Measurements from ENCODE around the gene CDH4. TPM values are rescaled to one million over a fixed set of nuclear protein-coding genes. Genes with fewer than 3 reads are reported as not detected.

CDH4 gene
- total and polyA plus RNA-seq, 9 of the 15 experiments (the other 6 are each of a cell fraction or from before 2014, with no cell fraction given), result 0.04 TPM; not detected in 8

DNA sequence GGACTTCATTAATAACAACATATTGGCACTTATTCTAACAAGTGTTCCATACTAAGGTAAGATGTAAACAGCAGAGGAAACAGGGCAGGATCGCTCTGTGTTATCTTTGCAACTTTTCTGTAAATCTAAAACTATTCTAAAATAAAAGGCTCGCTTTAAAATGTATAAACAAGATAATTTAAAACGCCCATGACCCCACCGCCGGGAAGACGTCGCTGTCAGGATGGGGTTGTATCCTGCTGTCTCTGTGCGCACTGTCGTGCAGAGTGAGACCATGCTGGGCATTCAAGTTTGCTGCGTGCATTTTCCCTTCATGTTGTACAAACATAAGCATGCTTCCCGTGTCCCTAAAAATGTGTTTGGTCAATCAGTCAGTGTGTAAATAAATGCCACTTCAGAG, 255.7 kb downstream of the CDH4 start (continued):
- TF ChIP-seq, protein P1, sequence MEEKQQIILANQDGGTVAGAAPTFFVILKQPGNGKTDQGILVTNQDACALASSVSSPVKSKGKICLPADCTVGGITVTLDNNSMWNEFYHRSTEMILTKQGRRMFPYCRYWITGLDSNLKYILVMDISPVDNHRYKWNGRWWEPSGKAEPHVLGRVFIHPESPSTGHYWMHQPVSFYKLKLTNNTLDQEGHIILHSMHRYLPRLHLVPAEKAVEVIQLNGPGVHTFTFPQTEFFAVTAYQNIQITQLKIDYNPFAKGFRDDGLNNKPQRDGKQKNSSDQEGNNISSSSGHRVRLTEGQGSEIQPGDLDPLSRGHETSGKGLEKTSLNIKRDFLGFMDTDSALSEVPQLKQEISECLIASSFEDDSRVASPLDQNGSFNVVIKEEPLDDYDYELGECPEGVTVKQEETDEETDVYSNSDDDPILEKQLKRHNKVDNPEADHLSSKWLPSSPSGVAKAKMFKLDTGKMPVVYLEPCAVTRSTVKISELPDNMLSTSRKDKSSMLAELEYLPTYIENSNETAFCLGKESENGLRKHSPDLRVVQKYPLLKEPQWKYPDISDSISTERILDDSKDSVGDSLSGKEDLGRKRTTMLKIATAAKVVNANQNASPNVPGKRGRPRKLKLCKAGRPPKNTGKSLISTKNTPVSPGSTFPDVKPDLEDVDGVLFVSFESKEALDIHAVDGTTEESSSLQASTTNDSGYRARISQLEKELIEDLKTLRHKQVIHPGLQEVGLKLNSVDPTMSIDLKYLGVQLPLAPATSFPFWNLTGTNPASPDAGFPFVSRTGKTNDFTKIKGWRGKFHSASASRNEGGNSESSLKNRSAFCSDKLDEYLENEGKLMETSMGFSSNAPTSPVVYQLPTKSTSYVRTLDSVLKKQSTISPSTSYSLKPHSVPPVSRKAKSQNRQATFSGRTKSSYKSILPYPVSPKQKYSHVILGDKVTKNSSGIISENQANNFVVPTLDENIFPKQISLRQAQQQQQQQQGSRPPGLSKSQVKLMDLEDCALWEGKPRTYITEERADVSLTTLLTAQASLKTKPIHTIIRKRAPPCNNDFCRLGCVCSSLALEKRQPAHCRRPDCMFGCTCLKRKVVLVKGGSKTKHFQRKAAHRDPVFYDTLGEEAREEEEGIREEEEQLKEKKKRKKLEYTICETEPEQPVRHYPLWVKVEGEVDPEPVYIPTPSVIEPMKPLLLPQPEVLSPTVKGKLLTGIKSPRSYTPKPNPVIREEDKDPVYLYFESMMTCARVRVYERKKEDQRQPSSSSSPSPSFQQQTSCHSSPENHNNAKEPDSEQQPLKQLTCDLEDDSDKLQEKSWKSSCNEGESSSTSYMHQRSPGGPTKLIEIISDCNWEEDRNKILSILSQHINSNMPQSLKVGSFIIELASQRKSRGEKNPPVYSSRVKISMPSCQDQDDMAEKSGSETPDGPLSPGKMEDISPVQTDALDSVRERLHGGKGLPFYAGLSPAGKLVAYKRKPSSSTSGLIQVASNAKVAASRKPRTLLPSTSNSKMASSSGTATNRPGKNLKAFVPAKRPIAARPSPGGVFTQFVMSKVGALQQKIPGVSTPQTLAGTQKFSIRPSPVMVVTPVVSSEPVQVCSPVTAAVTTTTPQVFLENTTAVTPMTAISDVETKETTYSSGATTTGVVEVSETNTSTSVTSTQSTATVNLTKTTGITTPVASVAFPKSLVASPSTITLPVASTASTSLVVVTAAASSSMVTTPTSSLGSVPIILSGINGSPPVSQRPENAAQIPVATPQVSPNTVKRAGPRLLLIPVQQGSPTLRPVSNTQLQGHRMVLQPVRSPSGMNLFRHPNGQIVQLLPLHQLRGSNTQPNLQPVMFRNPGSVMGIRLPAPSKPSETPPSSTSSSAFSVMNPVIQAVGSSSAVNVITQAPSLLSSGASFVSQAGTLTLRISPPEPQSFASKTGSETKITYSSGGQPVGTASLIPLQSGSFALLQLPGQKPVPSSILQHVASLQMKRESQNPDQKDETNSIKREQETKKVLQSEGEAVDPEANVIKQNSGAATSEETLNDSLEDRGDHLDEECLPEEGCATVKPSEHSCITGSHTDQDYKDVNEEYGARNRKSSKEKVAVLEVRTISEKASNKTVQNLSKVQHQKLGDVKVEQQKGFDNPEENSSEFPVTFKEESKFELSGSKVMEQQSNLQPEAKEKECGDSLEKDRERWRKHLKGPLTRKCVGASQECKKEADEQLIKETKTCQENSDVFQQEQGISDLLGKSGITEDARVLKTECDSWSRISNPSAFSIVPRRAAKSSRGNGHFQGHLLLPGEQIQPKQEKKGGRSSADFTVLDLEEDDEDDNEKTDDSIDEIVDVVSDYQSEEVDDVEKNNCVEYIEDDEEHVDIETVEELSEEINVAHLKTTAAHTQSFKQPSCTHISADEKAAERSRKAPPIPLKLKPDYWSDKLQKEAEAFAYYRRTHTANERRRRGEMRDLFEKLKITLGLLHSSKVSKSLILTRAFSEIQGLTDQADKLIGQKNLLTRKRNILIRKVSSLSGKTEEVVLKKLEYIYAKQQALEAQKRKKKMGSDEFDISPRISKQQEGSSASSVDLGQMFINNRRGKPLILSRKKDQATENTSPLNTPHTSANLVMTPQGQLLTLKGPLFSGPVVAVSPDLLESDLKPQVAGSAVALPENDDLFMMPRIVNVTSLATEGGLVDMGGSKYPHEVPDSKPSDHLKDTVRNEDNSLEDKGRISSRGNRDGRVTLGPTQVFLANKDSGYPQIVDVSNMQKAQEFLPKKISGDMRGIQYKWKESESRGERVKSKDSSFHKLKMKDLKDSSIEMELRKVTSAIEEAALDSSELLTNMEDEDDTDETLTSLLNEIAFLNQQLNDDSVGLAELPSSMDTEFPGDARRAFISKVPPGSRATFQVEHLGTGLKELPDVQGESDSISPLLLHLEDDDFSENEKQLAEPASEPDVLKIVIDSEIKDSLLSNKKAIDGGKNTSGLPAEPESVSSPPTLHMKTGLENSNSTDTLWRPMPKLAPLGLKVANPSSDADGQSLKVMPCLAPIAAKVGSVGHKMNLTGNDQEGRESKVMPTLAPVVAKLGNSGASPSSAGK (IDR thresholded peaks at IDR 0.05), result no peak
- TF ChIP-seq MAFK (IDR thresholded peaks at IDR 0.05; ENCODE audit: low read length) (no peak), RAD21 (CRISPR knock-in tag; conservative IDR thresholded peaks at IDR 0.05 in 1 of 2, IDR thresholded peaks at IDR 0.05 in 1 of 2) (no peak), SETDB1 (IDR thresholded peaks at IDR 0.05; ENCODE audit: low read length) (no peak), MBD2 (IDR thresholded peaks at IDR 0.05; ENCODE audit: borderline replicate concordance, low read depth) (no peak), YY1 (IDR thresholded peaks at IDR 0.05; ENCODE audit: borderline replicate concordance in 1 of 3, control insufficient read depth in 1 of 3, extremely low read depth in 1 of 3, insufficient read depth in 3 of 3, insufficient read length in 1 of 3, insufficient replicate concordance in 2 of 3, low read depth in 1 of 3, low read length in 2 of 3) (no peak), ZNF41 (CRISPR knock-in tag; conservative IDR thresholded peaks at IDR 0.05) (no peak), MEF2A (IDR thresholded peaks at IDR 0.05; ENCODE audit: control insufficient read depth, low read depth, low read length) (no peak), ARID1B (IDR thresholded peaks at IDR 0.05) (no peak)
- TF ChIP-seq, protein P2, sequence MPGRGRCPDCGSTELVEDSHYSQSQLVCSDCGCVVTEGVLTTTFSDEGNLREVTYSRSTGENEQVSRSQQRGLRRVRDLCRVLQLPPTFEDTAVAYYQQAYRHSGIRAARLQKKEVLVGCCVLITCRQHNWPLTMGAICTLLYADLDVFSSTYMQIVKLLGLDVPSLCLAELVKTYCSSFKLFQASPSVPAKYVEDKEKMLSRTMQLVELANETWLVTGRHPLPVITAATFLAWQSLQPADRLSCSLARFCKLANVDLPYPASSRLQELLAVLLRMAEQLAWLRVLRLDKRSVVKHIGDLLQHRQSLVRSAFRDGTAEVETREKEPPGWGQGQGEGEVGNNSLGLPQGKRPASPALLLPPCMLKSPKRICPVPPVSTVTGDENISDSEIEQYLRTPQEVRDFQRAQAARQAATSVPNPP (IDR thresholded peaks at IDR 0.05; ENCODE audit: borderline replicate concordance, insufficient read depth, insufficient read length), result no peak
- TF ChIP-seq, protein P3, sequence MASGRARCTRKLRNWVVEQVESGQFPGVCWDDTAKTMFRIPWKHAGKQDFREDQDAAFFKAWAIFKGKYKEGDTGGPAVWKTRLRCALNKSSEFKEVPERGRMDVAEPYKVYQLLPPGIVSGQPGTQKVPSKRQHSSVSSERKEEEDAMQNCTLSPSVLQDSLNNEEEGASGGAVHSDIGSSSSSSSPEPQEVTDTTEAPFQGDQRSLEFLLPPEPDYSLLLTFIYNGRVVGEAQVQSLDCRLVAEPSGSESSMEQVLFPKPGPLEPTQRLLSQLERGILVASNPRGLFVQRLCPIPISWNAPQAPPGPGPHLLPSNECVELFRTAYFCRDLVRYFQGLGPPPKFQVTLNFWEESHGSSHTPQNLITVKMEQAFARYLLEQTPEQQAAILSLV (tag; IDR thresholded peaks at IDR 0.05), result no peak
- TF ChIP-seq, protein P4, sequence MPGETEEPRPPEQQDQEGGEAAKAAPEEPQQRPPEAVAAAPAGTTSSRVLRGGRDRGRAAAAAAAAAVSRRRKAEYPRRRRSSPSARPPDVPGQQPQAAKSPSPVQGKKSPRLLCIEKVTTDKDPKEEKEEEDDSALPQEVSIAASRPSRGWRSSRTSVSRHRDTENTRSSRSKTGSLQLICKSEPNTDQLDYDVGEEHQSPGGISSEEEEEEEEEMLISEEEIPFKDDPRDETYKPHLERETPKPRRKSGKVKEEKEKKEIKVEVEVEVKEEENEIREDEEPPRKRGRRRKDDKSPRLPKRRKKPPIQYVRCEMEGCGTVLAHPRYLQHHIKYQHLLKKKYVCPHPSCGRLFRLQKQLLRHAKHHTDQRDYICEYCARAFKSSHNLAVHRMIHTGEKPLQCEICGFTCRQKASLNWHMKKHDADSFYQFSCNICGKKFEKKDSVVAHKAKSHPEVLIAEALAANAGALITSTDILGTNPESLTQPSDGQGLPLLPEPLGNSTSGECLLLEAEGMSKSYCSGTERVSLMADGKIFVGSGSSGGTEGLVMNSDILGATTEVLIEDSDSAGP (CRISPR knock-in tag; IDR thresholded peaks at IDR 0.05), result no peak
